Neural progenitor cell (in vitro differentiated cells): ENCODE results near the gene LSM3.

ENCODE experiments used
- EZH2 ChIP-seq: fragments of 200-600 bp; sonication (generic); IDR thresholded peaks from 2 replicates; pipeline ENCODE4 v1.6.1; 2017; ENCODE audit warnings: antibody characterized with exemption, mild to moderate bottlenecking, moderate library complexity
- EZH2phosphoT487 ChIP-seq: fragments of 200-600 bp; sonication (generic); IDR thresholded peaks from 2 replicates; pipeline ENCODE4 v1.6.1; 2017; ENCODE audit warnings: antibody characterized with exemption

DNA sequence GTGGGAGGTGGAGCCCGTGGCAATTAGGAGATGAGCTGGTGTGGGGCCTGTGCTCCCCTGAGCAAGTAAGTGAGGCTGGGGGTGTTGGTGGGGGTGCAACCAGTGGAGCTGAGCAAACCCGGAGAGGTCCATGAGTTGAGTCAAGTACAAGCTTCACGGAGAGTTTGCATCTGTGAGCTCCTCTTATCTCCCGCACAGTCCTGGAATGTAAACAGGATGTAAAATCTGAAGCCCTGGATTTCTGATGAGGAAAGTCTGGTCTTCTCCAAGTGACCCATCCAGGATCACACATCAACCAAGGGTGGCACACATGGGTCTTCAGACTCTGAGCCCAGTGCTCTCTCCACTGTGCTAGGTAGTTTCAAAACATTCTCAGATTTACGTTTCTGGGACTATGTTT is 67.8 kb downstream of the LSM3 start:
- TF ChIP-seq EZH2: no peak
- no peak for TF ChIP-seq EZH2phosphoT487
